Left ventricle myocardium inferior (tissue), 1 donor: Measurements from ENCODE around the gene GLIPR1. TPM values are rescaled to one million over a fixed set of nuclear protein-coding genes. Genes with fewer than 3 reads are reported as not detected.
"Not testable (repeated sequence)": the region's sequence is repeated elsewhere in the genome, so short reads cannot be mapped to it uniquely, and the experiment has no call there.

ENCODE experiments used
- DNase-seq: peaks from one replicate; pipeline ENCODE4 v3.0.0-alpha.2; 2020
- H3K27ac ChIP-seq: fragments of 200-600 bp; replicated peaks from 2 replicates; pipeline ENCODE4 v1.8.0; 2021
- H3K27me3 ChIP-seq: fragments of 200-600 bp; 2 replicates; pipeline ENCODE4 v1.8.0; 2021; ENCODE audit warnings: low read depth
- H3K36me3 ChIP-seq: fragments of 200-600 bp; 2 replicates; pipeline ENCODE4 v1.8.0; 2021
- H3K4me1 ChIP-seq: fragments of 200-600 bp; 2 replicates; pipeline ENCODE4 v1.8.0; 2021
- H3K4me3 ChIP-seq: fragments of 200-600 bp; 2 replicates; pipeline ENCODE4 v1.8.0; 2021; ENCODE audit warnings: mild to moderate bottlenecking, moderate library complexity
- H3K9me3 ChIP-seq: fragments of 200-600 bp; replicated peaks from 2 replicates; pipeline ENCODE4 v1.8.0; 2021
- intact Hi-C: fragments of 100-400 bp; cut with micrococcal nuclease; formaldehyde crosslinking; loops from one replicate; pipeline ENCODE4 v1.11.0; 2022
- total RNA-seq: library from RNA; stranded (reverse); fragmentation: NEBNext Ultra II Directional; extraction: Animal tissue kit (Norgen Biotek cat#: 25700); gene quantifications from one replicate; pipeline ENCODE4 v1.2.1, GENCODE V29; 2021
- TF ChIP-seq, protein P1 (sequence below): fragments of 200-600 bp; IDR thresholded peaks from 2 replicates; pipeline ENCODE4 v1.8.0; 2021; ENCODE audit warnings: antibody characterized with exemption, mild to moderate bottlenecking, borderline replicate concordance
- donor health status: DM: no; HTN: yes; CAD: no; lungs with severe emphysema.

GLIPR1 gene
- total RNA-seq, 1 donor from 2014 or later = 7.0 TPM

- Histone ChIP-seq H3K9me3 (no peaks in the 10 kb centered on the region), H3K36me3 (peaks cover 31% of the 10 kb centered on the region), H3K27ac (no peak overlapping the region), H3K4me1 (peaks cover 41% of the 10 kb centered on the region), H3K27me3 (no peaks in the 10 kb centered on the region), H3K4me3 (no peak overlapping the region)
- intact Hi-C loops = loop anchor here (5.0 kb wide), 1 partner anchor 176 kb away; the partner anchor contains the start of genes CAPS2 and GLIPR1L1
- DNase-seq = no peak
- TF ChIP-seq, protein P1, sequence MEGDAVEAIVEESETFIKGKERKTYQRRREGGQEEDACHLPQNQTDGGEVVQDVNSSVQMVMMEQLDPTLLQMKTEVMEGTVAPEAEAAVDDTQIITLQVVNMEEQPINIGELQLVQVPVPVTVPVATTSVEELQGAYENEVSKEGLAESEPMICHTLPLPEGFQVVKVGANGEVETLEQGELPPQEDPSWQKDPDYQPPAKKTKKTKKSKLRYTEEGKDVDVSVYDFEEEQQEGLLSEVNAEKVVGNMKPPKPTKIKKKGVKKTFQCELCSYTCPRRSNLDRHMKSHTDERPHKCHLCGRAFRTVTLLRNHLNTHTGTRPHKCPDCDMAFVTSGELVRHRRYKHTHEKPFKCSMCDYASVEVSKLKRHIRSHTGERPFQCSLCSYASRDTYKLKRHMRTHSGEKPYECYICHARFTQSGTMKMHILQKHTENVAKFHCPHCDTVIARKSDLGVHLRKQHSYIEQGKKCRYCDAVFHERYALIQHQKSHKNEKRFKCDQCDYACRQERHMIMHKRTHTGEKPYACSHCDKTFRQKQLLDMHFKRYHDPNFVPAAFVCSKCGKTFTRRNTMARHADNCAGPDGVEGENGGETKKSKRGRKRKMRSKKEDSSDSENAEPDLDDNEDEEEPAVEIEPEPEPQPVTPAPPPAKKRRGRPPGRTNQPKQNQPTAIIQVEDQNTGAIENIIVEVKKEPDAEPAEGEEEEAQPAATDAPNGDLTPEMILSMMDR = no peak
Measured at GRCh38 chr12:75508159-75508558, 27.6 kb downstream of the GLIPR1 start.

- Histone ChIP-seq H3K27ac (no peak overlapping the region), H3K4me3 (peak overlapping the region; percentile 83), H3K9me3 (no peaks in the 10 kb centered on the region), H3K27me3 (no peaks in the 10 kb centered on the region), H3K4me1 (peaks cover 41% of the 10 kb centered on the region), H3K36me3 (peaks cover 17% of the 10 kb centered on the region)
- TF ChIP-seq, protein P1 = no peak
- intact Hi-C loops = loop anchor here (5.0 kb wide), 1 partner anchor 177 kb away; the partner anchor contains the start of genes CAPS2 and GLIPR1L1
- DNase-seq = no peak
Measured at GRCh38 chr12:75509621-75510020, 29.1 kb downstream of the GLIPR1 start.

DNA sequence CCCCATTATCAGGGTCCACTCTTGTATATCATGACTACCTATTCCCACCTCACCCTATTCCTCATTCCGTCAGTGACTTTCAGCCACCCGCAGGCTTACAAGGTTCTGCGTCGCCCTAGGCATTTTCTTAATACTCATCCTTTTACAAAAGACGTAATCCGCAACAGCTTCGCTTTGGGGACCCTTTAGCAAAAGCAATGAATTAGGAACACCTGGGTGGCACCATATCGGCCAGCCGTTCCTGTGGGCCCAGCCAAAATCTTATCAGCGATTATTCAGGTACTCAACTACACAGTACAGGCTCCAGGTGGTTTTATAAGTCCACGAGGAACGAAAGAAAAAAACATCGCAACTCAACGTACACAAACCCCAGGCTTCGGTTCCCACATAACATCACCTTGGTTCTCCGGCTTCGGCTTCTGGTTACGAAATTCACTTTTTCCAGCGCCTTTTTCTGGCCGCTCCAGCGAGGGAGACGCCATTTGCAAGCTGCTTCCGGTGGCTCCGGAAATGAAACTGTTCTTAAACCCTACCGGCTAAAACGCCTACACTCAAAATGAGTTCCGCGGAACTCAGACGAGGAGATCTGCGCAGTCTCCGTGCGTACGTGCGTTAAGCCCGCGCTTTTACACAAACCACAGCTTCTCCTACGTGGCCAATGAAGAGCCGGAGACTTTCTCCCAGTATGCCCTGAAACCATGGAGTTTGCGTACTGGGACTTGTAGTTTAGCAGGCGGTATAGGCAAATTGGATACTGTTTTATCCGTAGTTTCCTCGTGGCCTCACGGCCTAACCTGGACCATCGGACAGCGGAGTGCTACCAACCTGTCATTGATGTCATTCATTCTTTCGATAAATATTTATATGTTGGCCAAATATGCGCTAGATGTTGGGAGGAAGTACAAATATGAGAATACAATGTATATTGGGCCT, 30.8 kb downstream of the GLIPR1 start, which contains the start of gene KRR1:
TSS of gene KRR1 (minus strand) at position 494 of the 933 bp plus-strand sequence. CDS start at position 482, 12 bp downstream.
- Histone ChIP-seq H3K4me3 (peak within 1 kb of the TSS; percentile 83), H3K27ac (peak within 1 kb of the TSS; percentile 78), H3K4me1 (peaks cover 41% of the 10 kb centered on the region), H3K27me3 (no peaks in the 10 kb centered on the region), H3K9me3 (no peaks in the 10 kb centered on the region), H3K36me3 (peaks cover 6% of the 10 kb centered on the region)
- TF ChIP-seq, protein P1 = peak; percentile 38
- intact Hi-C loops = no loop called here
- DNase-seq = peak; percentile 90

GRCh38 chr12:75521224-75521623, 40.7 kb downstream of the GLIPR1 start:
- H3K9me3 ChIP-seq, intact Hi-C loops: not testable (repeated sequence)

GRCh38 chr12:75522124-75522523, 41.6 kb downstream of the GLIPR1 start:
- H3K9me3 ChIP-seq, H3K36me3 ChIP-seq, H3K4me1 ChIP-seq, H3K27me3 ChIP-seq, intact Hi-C loops, H3K27ac ChIP-seq, DNase-seq, H3K4me3 ChIP-seq: not testable (repeated sequence)

More at GRCh38 chr12:75521224-75521623, 40.7 kb downstream of the GLIPR1 start:
- not testable (repeated sequence) for H3K36me3 ChIP-seq, H3K4me1 ChIP-seq, H3K27ac ChIP-seq, H3K4me3 ChIP-seq, H3K27me3 ChIP-seq, DNase-seq

DNA sequence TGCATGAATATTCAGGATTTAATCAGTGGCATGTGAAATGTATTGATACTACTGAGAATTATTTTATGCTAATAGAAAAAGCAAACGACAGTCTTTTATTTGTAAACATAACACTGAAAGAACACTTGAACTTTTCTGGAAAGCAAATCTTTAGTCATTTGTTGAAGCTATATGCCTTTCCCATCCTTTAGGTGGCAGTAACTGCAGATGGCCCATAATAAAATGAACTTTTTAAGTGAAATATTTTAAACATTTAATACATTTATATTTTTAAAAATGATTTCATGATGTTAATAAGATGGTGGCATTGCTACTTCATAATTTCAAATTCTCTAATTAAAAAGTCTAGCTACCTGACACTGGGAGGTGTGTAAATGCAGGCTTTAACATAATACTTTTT, 44.7 kb downstream of the GLIPR1 start:
- TF ChIP-seq, protein P1 = no peak
- intact Hi-C loops = no loop called here
- Histone ChIP-seq H3K27ac (no peak overlapping the region), H3K9me3 (peaks cover 7% of the 10 kb centered on the region), H3K27me3 (peaks cover 6% of the 10 kb centered on the region), H3K36me3 (no peaks in the 10 kb centered on the region), H3K4me3 (no peak overlapping the region), H3K4me1 (peaks cover 4% of the 10 kb centered on the region)
- DNase-seq = no peak
